Activated CD8-positive, alpha-beta T cell treated with anti-CD3 and anti-CD28 coated beads for 36 hours (primary cell): Measurements from ENCODE around the gene TACC3. TPM values are rescaled to one million over a fixed set of nuclear protein-coding genes. Genes with fewer than 3 reads are reported as not detected.

Experiments used
- ATAC-seq: fragments of 200-7000 bp; cut with Tn5 transposase; one replicate; pipeline ENCODE4 v1.10.0; 2021; ENCODE audit warnings: mild to moderate bottlenecking, moderate library complexity
- CTCF ChIA-PET: fragments of 350-600 bp; sonication (Branson Sonifier 250); formaldehyde crosslinking; loops from one replicate; lab custom pipeline; 2021; ENCODE audit warnings: antibody characterized with exemption; lab: Charles Lee
- POLR2A ChIA-PET: fragments of 350-600 bp; sonication (Branson Sonifier 250); formaldehyde crosslinking; loops from one replicate; lab custom pipeline; 2021; ENCODE audit warnings: antibody characterized with exemption; lab: Charles Lee
- DNase-seq: peaks from one replicate; pipeline ENCODE4 v3.0.0-alpha.2; 2020
- H3K27ac Mint-ChIP-seq: one replicate; pipeline ENCODE4 v1.8.0; 2021; ENCODE audit warnings: mild to moderate bottlenecking, mixed read lengths
- H3K27me3 Mint-ChIP-seq: one replicate; pipeline ENCODE4 v1.8.0; 2021; ENCODE audit warnings: mixed read lengths
- H3K36me3 Mint-ChIP-seq: one replicate; pipeline ENCODE4 v1.8.0; 2021; ENCODE audit warnings: low read depth, mixed read lengths
- H3K4me1 Mint-ChIP-seq: one replicate; pipeline ENCODE4 v1.8.0; 2021; ENCODE audit warnings: low read depth, mixed read lengths
- H3K4me3 Mint-ChIP-seq: one replicate; pipeline ENCODE4 v1.8.0; 2021; ENCODE audit warnings: mild to moderate bottlenecking, moderate library complexity, mixed read lengths
- H3K9me3 Mint-ChIP-seq: one replicate; pipeline ENCODE4 v1.8.0; 2021; ENCODE audit warnings: mixed read lengths
- intact Hi-C: fragments of 100-400 bp; cut with micrococcal nuclease; formaldehyde crosslinking; loops from one replicate; pipeline ENCODE4 v1.10.0; 2022
- total RNA-seq, 2 experiments: library from RNA; stranded (reverse); gene quantifications; one replicate each; pipeline ENCODE4 v1.2.3, GENCODE V29; 2021
- TF ChIP-seq, protein P1 (sequence below): fragments of 200-600 bp; IDR thresholded peaks from one replicate; pipeline ENCODE4 v1.8.0; 2022; ENCODE audit warnings: antibody characterized with exemption, mild to moderate bottlenecking

Gene TACC3
- total RNA-seq, 2 experiments from 2014 or later, result 190 to 200 TPM

DNA sequence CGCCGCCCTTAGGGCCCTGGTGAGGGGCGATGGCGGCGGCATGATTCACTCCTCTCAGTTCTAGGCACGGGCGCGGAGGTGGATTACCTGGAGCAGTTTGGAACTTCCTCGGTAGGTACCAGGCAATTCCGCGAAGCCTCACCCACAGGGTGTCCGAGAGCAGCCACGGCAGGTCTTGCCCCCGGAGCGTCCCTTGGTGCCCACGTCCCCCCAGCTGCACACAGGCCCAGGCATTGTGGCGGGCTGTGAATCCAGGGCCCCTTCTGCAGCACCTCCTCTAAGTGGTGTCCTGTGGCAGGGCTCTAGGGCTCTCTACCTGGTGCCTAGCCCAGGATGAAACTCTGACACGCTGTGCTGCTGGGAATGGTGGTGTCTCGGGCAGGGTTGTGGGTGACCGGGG lies 13.9 kb downstream of the TACC3 start:
- H3K4me3 Mint-ChIP-seq, result no peak overlapping the region
- no peak overlapping the region for H3K27ac Mint-ChIP-seq
- TF ChIP-seq, protein P1, sequence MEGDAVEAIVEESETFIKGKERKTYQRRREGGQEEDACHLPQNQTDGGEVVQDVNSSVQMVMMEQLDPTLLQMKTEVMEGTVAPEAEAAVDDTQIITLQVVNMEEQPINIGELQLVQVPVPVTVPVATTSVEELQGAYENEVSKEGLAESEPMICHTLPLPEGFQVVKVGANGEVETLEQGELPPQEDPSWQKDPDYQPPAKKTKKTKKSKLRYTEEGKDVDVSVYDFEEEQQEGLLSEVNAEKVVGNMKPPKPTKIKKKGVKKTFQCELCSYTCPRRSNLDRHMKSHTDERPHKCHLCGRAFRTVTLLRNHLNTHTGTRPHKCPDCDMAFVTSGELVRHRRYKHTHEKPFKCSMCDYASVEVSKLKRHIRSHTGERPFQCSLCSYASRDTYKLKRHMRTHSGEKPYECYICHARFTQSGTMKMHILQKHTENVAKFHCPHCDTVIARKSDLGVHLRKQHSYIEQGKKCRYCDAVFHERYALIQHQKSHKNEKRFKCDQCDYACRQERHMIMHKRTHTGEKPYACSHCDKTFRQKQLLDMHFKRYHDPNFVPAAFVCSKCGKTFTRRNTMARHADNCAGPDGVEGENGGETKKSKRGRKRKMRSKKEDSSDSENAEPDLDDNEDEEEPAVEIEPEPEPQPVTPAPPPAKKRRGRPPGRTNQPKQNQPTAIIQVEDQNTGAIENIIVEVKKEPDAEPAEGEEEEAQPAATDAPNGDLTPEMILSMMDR, result no peak
- ATAC-seq, result no peak
- no peaks in the 10 kb centered on the region for H3K27me3 Mint-ChIP-seq
- H3K36me3 Mint-ChIP-seq, result peaks cover 74% of the 10 kb centered on the region
- H3K9me3 Mint-ChIP-seq, result peaks cover 9% of the 10 kb centered on the region
- intact Hi-C loops, result no loop called here
- H3K4me1 Mint-ChIP-seq, result peaks cover 8% of the 10 kb centered on the region
- ChIA-PET CTCF (no interaction called here), POLR2A (interaction anchor here (1.1 to 1.8 kb wide), 2 partner anchors 10 to 12 kb away, joined by 3 to 6 read pairs; no protein-coding TSS in a partner anchor)
- no peak for DNase-seq

DNA sequence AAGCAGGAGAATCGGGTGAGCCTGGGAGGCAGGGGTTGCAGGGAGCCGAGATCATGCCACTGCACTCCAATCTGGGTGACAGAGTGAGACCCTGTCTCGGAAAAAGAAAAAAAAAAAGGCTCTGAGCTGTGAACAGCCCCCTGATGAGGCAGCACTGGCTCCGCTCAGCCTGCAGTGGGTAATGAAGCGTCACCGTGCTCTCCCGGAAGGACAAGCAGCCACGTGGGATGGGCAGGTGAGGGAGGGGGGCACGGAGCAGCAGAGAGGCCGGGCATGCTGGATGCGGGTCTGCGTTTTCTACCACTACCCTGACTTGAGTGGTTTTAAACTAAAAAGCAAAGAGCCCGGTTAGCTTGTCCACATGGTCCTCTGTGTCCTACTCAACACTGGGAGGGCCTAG lies 15.5 kb downstream of the TACC3 start:
- no peak for DNase-seq
- Mint-ChIP-seq H3K36me3 (peaks cover 76% of the 10 kb centered on the region), H3K4me3 (no peak overlapping the region), H3K27me3 (no peaks in the 10 kb centered on the region), H3K9me3 (peaks cover 9% of the 10 kb centered on the region), H3K4me1 (peaks cover 3% of the 10 kb centered on the region), H3K27ac (no peak overlapping the region)
- ATAC-seq, result no peak
- intact Hi-C loops, result no loop called here
- POLR2A ChIA-PET, result interaction anchor here (0.9 kb wide), 1 partner anchor 11 kb away, joined by 3 read pairs; no protein-coding TSS in a partner anchor
- CTCF ChIA-PET, result interaction anchor here (1.4 to 1.8 kb wide), 5 partner anchors 10 to 163 kb away, joined by 3 to 8 read pairs (median 5); no protein-coding TSS in a partner anchor
- TF ChIP-seq, protein P1, result no peak

DNA sequence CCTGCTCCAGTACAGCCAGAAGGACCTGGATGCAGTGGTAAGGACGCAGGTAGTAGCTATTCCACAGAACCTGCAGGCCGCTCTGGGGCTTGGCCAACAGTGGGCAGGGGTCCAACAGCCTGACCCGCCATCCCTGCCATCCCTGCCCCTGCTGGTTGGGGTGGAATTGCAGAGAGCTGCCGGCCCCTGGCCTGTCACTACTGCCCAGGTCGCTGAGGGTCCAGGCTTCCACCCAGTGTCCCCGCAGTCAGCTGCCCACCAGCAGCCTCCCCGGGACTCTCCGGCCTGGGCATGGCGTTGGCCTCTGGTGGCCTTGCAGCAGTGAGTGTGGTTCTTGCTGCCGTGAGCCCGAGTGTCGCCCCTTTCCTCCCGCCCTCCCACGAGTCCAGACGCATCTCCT lies 16.3 kb downstream of the TACC3 start:
- no peaks in the 10 kb centered on the region for H3K27me3 Mint-ChIP-seq
- H3K27ac Mint-ChIP-seq, result no peak overlapping the region
- intact Hi-C loops, result no loop called here
- ChIA-PET CTCF (interaction anchor here (0.7 to 1.8 kb wide), 4 partner anchors 9 to 44 kb away, joined by 3 to 8 read pairs (median 4); no protein-coding TSS in a partner anchor), POLR2A (interaction anchor here (0.9 to 1.5 kb wide), 2 partner anchors 8 to 9 kb away, joined by 3 to 5 read pairs; no protein-coding TSS in a partner anchor)
- no peak for ATAC-seq
- no peak overlapping the region for H3K4me3 Mint-ChIP-seq
- TF ChIP-seq, protein P1, result no peak
- H3K9me3 Mint-ChIP-seq, result peaks cover 9% of the 10 kb centered on the region
- H3K36me3 Mint-ChIP-seq, result peaks cover 75% of the 10 kb centered on the region
- peaks cover 3% of the 10 kb centered on the region for H3K4me1 Mint-ChIP-seq
- DNase-seq, result no peak

GRCh38 chr4:1738410-1738809 lies 17.1 kb downstream of the TACC3 start:
- ATAC-seq, result no peak
- Mint-ChIP-seq H3K36me3 (peaks cover 68% of the 10 kb centered on the region), H3K27me3 (no peaks in the 10 kb centered on the region), H3K4me1 (no peaks in the 10 kb centered on the region), H3K4me3 (no peak overlapping the region), H3K27ac (no peak overlapping the region), H3K9me3 (peaks cover 9% of the 10 kb centered on the region)
- ChIA-PET CTCF (no interaction called here), POLR2A (interaction anchor here (1.5 kb wide), 1 partner anchor 9 kb away, joined by 5 read pairs; no protein-coding TSS in a partner anchor)
- DNase-seq, result no peak
- TF ChIP-seq, protein P1, result no peak
- intact Hi-C loops, result no loop called here

DNA sequence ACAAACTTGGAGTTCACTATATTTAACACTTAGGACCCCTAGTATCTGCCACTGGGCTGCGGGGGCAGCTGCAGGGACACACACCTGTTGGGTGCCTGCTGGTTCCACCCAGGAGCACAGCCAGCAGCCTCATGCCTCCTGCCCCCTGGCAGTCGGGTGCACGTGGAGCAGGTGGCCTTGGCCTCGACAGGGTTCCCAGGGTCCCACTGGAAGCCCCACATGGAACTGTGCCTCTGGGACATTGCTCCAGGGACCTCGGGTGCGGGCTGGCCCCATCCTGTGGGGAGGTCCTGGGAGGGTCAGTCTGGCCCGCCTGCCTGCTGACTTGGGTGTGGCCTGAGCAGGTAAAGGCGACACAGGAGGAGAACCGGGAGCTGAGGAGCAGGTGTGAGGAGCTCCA lies 18.0 kb downstream of the TACC3 start:
- H3K27ac Mint-ChIP-seq, result no peak overlapping the region
- POLR2A ChIA-PET, result interaction anchor here (0.6 to 2.1 kb wide), 4 partner anchors 8 to 69 kb away, joined by 3 to 9 read pairs (median 4); no protein-coding TSS in a partner anchor
- CTCF ChIA-PET, result interaction anchor here (1.7 to 1.9 kb wide), 2 partner anchors 9 to 10 kb away, joined by 4 to 8 read pairs; no protein-coding TSS in a partner anchor
- DNase-seq (no peak), ATAC-seq (no peak)
- H3K4me1 Mint-ChIP-seq, result no peaks in the 10 kb centered on the region
- H3K36me3 Mint-ChIP-seq, result peaks cover 70% of the 10 kb centered on the region
- H3K9me3 Mint-ChIP-seq, result peaks cover 9% of the 10 kb centered on the region
- no peak overlapping the region for H3K4me3 Mint-ChIP-seq
- TF ChIP-seq, protein P1, result no peak
- intact Hi-C loops, result no loop called here
- H3K27me3 Mint-ChIP-seq, result no peaks in the 10 kb centered on the region
